RWPE2 (cell line): ENCODE results near the gene ALG9.

Experiments used
- ATAC-seq: fragments of 200-7000 bp; cut with Tn5 transposase; 3 replicates; pipeline ENCODE4 v1.9.1; 2021; ENCODE audit warnings: low read depth
- DNase-seq: peaks from one replicate; pipeline ENCODE4 v3.0.0-alpha.2; 2020; ENCODE audit warnings: low spot score
- H3K27ac ChIP-seq: fragments of 450-650 bp; 2 replicates; pipeline ENCODE4 v1.5.1; 2017; ENCODE audit warnings: mild to moderate bottlenecking; ENCODE audit not compliant: poor library complexity, severe bottlenecking
- H3K27me3 ChIP-seq: fragments of 250-450 bp; sonication (Bioruptor Pico); 2 replicates; pipeline ENCODE4 v1.5.1; 2021; ENCODE audit warnings: mild to moderate bottlenecking, moderate library complexity; ENCODE audit not compliant: insufficient read depth, poor library complexity, severe bottlenecking
- H3K36me3 ChIP-seq: fragments of 250-450 bp; sonication (Bioruptor Pico); 2 replicates; pipeline ENCODE4 v1.5.1; 2020; ENCODE audit warnings: low read depth, mild to moderate bottlenecking, moderate library complexity
- H3K4me1 ChIP-seq: fragments of 250-450 bp; sonication (Bioruptor Pico); 2 replicates; pipeline ENCODE4 v1.5.1; 2021; ENCODE audit warnings: mild to moderate bottlenecking, moderate library complexity; ENCODE audit not compliant: insufficient read depth, poor library complexity, severe bottlenecking
- H3K4me3 ChIP-seq: fragments of 250-450 bp; sonication (Bioruptor Pico); 2 replicates; pipeline ENCODE4 v1.5.1; 2021; ENCODE audit warnings: mild to moderate bottlenecking, moderate library complexity; ENCODE audit not compliant: severe bottlenecking
- H3K9me3 ChIP-seq: fragments of 250-450 bp; sonication (Bioruptor Pico); 2 replicates; pipeline ENCODE4 v1.5.1; 2021; ENCODE audit warnings: mild to moderate bottlenecking, moderate library complexity; ENCODE audit not compliant: severe bottlenecking
- CTCF ChIP-seq: fragments of 450-650 bp; IDR thresholded peaks from one replicate; pipeline ENCODE4 v1.5.1; 2017; ENCODE audit warnings: mild to moderate bottlenecking, moderate library complexity; ENCODE audit not compliant: poor library complexity, severe bottlenecking

The ALG9 gene

GRCh38 chr11:111917788-111918187 lies 46.4 kb upstream of the ALG9 start:
- TF ChIP-seq CTCF: no peak
- DNase-seq (no peak), ATAC-seq (no peak)
- Histone ChIP-seq H3K4me1 (peaks cover 8% of the 10 kb centered on the region), H3K27ac (no peak overlapping the region), H3K27me3 (no peaks in the 10 kb centered on the region), H3K9me3 (no peaks in the 10 kb centered on the region), H3K4me3 (no peak overlapping the region), H3K36me3 (no peaks in the 10 kb centered on the region)

- DNase-seq (no peak), ATAC-seq (no peak)
- TF ChIP-seq CTCF: no peak
- Histone ChIP-seq H3K27me3 (no peaks in the 10 kb centered on the region), H3K4me1 (peaks cover 6% of the 10 kb centered on the region), H3K27ac (no peak overlapping the region), H3K9me3 (no peaks in the 10 kb centered on the region), H3K4me3 (no peak overlapping the region), H3K36me3 (no peaks in the 10 kb centered on the region)
Observed at GRCh38 chr11:111917312-111917711, 45.9 kb upstream of the ALG9 start.

GRCh38 chr11:111916768-111917167 lies 45.4 kb upstream of the ALG9 start:
- no peak for TF ChIP-seq CTCF
- no peak for DNase-seq
- no peak for ATAC-seq

GRCh38 chr11:111913997-111914396 lies 42.6 kb upstream of the ALG9 start:
- ATAC-seq: no peak
- H3K36me3 ChIP-seq: no peaks in the 10 kb centered on the region
- H3K4me1 ChIP-seq: peaks cover 16% of the 10 kb centered on the region
- H3K27ac ChIP-seq: no peak overlapping the region
- no peaks in the 10 kb centered on the region for H3K9me3 ChIP-seq
- no peak for TF ChIP-seq CTCF
- H3K4me3 ChIP-seq: no peak overlapping the region
- no peak for DNase-seq
- no peaks in the 10 kb centered on the region for H3K27me3 ChIP-seq

More at GRCh38 chr11:111916768-111917167, 45.4 kb upstream of the ALG9 start:
- Histone ChIP-seq H3K9me3 (no peaks in the 10 kb centered on the region), H3K27me3 (no peaks in the 10 kb centered on the region), H3K36me3 (no peaks in the 10 kb centered on the region), H3K4me1 (peaks cover 11% of the 10 kb centered on the region), H3K4me3 (no peak overlapping the region), H3K27ac (no peak overlapping the region)

GRCh38 chr11:111913031-111913861 lies 41.9 kb upstream of the ALG9 start:
- ATAC-seq (no peak), DNase-seq (no peak)
- Histone ChIP-seq H3K27ac (no peak overlapping the region), H3K4me3 (no peak overlapping the region), H3K36me3 (no peaks in the 10 kb centered on the region), H3K4me1 (peaks cover 11% of the 10 kb centered on the region), H3K9me3 (no peaks in the 10 kb centered on the region), H3K27me3 (no peaks in the 10 kb centered on the region)
- no peak for TF ChIP-seq CTCF
